Skin epidermis (tissue), 12 donors: ENCODE measurements around the gene E2F3.
A peak's percentile ranks its signal among the peaks of the same experiment; 100 is the strongest.

Experiments
- H3K27ac ChIP-seq, 21 experiments: fragments of 200-600 bp; sonication (generic) in 11 of 21; one replicate each; pipeline ENCODE4 v1.5.0; 2020; ENCODE audit warnings: mild to moderate bottlenecking in 3 of 21, inconsistent platforms in 2 of 21, moderate library complexity in 2 of 21
- H3K4me3 ChIP-seq, 7 experiments: fragments of 200-600 bp; sonication (generic) in 2 of 7; one replicate each; pipeline ENCODE4 v1.5.0; 2020; ENCODE audit warnings: inconsistent platforms in 2 of 7, mild to moderate bottlenecking in 2 of 7, moderate library complexity in 1 of 7

E2F3 gene

DNA sequence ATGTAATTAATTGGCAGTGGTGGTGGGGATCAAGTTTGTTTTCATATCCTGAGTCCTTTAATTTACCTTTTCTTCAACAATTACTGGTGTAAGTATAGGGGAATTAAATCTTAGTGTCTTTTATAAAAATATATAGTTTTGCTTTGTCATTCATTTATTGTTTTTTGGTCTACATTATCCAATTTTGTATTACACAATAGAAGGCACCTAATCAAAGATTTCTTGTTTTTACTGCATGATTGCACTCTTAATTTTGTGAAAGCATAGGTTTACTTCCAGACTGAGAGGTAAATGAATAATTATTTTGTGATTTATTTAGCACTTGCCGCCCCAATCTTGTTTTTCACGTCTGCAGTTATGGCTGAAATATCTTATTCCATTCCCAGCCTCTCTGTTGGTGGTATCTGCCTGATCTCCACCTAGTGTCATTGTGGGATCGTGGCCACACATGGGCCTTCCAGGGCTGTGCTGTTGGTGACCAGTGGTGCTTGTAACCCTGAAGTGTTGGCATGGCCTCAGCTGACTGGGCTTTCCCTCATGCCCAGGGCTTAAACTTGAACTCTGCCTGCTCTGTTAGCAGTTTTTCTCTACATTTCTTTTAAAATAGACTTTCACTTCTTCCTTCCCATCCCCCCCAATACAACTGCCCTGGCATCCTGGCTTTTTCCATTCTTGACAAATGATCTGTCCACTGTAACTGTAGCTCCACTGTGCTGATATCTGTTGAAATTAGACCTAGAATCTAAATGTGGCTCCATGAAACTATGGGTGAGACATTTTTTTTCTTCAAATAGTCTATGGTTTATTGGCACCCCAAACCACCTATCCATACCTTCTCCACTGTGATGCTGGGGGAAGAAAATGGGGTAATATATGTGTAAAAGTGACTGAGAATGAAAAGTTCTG lies 24.8 kb downstream of the E2F3 start:
- Histone ChIP-seq H3K27ac (no peak overlapping the region), H3K4me3 (no peak overlapping the region)

DNA sequence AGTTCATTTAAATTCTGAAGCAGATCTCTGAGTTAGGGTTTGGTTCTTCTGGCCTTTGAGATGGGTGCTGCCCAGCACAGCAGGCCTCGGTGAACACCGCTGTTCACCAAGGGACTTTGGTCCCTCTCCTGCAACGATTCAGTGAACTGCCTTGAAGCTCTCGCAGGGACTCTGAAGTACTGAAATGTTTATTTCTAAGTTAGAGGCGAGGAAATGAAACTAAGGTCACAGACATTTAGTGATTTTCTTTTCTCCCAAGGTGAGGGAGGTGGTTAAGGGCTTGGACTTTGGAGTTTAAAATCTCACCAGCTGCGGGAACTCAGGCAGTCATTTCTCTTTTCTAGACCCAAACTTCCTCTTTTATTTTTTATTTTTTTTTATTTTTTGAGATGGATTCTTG lies 26.2 kb downstream of the E2F3 start:
- no peak overlapping the region for H3K27ac ChIP-seq
- H3K4me3 ChIP-seq, result no peak overlapping the region

DNA sequence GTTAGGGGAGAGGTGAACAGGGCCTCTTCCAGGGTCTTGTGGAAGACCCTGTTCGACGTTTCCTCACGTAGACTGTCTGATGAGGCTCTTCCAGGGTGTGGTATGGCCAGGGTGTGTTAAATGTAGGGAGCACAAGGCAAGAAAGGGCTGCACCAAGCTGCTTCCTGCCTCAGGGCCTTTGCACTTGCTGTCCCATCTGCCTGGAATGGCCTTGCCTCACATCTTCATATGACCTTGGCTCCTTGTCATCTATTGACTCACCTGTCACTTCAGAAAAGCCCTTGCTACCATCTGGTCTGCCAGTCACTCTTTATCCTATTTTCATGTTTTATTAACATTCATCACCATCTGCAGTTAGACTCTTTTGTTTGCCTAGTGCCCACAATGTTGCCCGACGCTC lies 31.0 kb downstream of the E2F3 start:
- Histone ChIP-seq H3K27ac (no peak overlapping the region), H3K4me3 (no peak overlapping the region)

DNA sequence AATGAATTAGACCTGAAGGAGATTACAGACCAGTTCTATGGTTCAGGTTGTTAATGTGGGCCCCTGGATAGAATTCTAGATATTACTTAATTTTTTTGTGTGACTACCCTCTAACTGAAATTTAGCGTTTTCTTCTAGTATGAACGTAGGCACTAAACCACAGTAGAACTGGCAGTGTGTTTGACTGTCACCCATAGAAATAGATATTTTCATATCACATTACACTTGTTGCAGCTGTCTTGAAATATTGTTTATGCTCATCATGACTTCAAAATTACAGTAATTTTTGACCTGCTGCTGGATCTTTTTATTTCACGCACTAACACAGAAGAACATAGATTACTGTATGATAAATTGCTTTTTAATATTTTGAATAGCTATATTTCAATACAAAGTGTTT lies 31.6 kb downstream of the E2F3 start:
- Histone ChIP-seq H3K4me3 (no peak overlapping the region), H3K27ac (no peak overlapping the region)

DNA sequence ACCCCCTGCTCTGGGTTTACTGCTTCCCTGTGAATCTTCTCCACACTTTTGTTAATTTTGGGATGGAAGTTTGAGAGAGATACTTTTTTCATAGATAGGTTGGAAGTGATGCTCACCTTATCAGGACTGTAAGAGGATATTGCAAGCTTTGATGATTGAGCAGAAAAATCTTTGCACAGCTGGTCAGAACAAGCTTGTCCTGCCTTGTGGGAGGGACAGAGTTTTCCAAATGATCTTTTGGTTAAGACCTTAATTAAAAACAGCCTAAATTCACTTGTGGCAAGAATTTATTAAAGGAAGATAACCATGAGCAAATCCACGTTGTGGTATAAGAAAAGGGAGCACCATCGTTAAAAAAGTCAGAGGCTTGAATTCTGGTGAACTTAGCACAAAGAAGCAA lies 32.2 kb downstream of the E2F3 start:
- H3K4me3 ChIP-seq, result no peak overlapping the region
- no peak overlapping the region for H3K27ac ChIP-seq

DNA sequence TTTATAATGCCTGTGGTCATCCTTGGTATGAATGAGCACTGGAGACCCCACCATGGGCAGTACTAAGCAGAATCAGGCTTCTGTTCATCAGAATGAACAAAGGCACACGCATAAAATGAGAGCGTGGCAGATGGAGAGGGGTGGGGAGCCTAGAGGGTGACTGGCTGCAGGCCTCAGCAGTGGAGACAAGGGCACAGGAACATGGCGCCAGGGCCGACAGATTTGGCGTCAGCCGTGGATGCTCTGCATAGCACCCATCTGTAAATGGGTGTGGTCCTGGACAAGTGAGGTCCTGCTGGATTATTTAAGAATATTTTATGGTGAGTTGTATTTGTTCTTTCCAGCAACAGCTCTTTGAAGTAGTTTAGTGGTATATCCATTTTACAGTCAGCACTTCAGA lies 33.1 kb downstream of the E2F3 start:
- H3K4me3 ChIP-seq, result no peak overlapping the region
- no peak overlapping the region for H3K27ac ChIP-seq

DNA sequence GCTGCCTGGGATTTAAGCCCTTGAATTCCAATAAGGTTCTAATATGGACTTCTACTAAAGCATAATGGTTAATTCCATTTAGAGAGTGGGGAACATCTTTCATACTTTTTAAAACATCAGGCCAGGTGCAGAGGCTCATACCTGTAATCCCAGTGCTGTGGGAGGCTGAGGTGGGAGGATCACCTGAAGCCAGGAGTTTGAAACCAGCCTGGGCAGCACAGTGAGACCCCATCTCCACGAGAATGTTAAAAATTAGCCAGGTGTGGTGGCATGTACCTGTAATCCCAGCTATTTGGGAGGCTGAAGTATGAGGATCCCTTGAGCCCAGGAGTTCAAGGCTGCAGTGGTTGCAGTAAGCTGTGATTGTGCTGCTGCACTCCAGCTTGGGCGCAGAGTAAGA lies 35.0 kb downstream of the E2F3 start:
- Histone ChIP-seq H3K4me3 (no peak overlapping the region), H3K27ac (no peak overlapping the region)

DNA sequence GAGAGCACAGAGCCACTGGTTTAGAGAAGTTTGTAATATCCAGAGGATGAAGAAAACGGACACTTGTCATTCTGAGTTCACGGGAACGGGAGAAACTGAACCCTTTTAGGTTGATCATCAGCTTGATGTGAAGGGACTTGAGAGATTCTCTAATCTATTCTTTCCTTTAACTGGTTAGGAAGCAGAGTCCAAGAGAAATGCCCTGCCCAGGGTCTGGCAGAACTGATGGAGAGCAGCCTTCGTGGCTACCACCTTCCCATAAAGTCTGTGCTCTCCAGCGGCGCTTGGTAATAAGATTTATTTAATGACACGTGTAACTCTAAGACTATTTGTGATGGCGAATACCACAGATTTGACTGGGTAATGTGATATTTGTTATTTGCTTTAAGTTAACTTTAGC lies 36.0 kb downstream of the E2F3 start:
- Histone ChIP-seq H3K27ac (no peak overlapping the region), H3K4me3 (no peak overlapping the region)

DNA sequence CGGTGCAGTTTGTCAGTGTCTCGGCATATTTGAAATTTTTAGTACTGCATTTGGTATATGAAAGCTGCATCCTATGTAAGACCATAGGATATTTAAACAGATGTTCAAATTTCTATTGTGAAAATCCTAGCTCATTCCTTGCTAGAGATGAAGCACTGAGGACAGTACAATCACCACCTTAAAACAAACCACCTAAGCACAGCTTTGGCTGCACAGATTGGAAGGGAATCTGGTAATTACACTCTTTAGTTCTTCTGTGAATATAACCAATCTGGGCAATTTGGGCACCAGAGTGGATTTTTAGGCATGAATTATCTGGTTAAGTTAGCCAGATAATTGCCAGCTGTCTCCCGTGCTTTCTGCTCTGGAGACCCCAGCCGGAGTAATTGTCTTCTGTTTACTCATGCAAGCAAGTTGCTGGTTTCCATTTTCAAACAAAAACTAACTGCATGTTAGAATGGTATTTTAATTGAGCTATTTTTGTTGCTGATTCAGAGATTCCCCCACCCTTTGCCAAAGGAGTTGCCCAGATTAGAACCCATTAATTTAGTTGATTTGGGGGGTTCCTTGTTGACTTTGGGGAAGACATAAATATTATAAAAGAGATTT lies 36.9 kb downstream of the E2F3 start:
- no peak overlapping the region for H3K4me3 ChIP-seq
- no peak overlapping the region for H3K27ac ChIP-seq

DNA sequence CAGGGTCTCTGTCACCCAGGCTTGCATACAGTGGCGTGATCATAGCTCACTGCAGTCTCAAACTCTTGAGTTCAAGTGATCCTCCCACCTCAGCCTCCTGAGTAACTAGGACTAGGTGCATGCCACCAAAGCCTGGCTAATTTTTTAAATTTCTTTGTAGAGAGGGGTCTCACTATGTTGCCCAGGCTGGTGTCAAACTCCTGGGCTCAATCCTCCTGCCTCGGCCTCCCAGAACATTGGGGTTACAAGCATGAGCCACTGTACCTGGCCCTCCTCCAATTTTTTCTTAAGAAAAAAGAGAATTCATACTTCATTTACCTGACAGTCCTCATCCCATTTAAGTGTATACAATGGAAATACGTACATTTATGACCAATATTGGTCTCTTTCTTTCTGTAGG lies 37.9 kb downstream of the E2F3 start:
- Histone ChIP-seq H3K4me3 (no peak overlapping the region), H3K27ac (peak overlapping the region in 1 of 21 experiments; percentile 57)

DNA sequence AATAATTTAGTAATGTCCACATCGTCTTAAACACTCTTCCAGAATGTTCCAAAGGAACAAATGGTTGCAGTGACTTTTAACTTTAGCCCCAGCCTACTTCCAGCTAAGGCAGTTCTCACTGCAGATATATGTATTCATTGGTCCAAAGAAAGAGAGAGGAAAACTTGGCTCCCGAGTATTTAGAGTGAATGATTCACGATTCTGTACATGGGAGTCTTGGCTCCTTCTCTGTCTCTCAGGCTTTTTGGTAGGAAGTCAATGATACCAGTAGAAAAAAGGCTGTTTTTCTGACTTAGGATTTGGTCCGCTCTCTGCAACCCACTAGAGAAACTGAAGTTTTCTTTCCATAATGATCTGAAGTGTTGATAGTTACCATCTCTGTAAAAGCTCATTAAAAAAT lies 38.6 kb downstream of the E2F3 start:
- H3K27ac ChIP-seq, result peak overlapping the region in 2 of 21 experiments; percentile 31 to 58
- H3K4me3 ChIP-seq, result no peak overlapping the region

DNA sequence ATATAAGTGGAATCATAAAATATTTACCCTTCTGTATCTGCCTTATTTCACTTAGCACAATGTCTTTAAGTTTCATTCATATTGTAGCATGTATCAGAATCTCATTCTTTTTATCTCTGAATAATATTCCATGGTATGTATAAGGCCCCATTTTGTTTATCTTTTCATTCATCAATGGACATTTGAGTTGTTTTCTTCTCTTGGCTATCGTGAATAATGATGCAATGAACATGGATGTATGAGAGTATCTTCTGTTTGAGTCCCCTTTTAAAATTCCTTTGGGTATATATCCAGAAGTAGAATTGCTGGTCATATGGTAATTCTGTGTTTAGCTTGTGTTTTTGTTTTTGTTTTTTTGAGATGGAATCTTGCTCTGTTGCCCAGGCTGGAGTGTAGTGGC lies 39.6 kb downstream of the E2F3 start:
- Histone ChIP-seq H3K4me3 (no peak overlapping the region), H3K27ac (no peak overlapping the region)

DNA sequence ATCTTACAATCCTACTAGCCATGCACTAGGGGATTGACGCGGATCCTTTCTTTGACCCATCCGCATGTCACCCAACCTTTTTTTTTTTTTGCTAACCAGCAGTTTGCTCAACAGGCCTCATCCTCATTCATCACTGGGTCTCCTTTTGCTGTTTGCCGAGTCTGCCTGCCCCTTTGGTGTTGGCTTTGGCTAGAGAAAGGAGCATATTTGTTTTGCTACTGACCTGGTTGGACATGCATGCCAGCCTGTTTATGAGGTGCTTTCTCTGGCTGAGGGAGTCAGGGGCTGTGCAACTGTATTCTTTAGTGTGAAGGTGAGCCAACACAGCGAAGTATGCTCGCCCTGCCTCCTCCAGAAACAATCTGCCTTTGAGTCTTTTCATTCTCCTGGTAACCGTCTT lies 40.2 kb downstream of the E2F3 start:
- H3K4me3 ChIP-seq, result no peak overlapping the region
- no peak overlapping the region for H3K27ac ChIP-seq

DNA sequence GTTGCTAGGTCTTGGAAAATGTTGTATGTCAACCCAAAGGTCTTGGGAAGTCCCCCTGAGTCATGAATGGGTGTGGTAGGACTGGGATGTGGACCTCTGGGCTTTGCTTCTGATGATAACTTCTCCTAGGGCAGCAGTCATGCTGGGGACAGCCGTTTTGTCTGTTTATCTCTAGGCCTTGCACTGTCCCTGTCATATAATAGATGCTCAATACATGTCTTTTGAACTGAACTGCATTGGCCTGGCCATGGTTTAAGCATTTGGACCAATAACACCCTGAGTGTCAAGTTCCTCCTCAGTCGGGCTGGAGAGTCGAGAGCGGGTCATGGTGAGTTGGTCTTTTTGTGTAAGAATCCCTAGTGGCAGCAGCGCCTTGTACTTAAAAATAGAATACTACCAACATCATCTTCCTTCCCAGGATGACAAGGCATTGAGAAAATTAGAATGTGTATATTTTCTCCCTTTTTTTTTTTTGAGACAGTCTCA lies 43.1 kb downstream of the E2F3 start:
- peak overlapping the region in 1 of 21 experiments; percentile 5 for H3K27ac ChIP-seq
- no peak overlapping the region for H3K4me3 ChIP-seq

DNA sequence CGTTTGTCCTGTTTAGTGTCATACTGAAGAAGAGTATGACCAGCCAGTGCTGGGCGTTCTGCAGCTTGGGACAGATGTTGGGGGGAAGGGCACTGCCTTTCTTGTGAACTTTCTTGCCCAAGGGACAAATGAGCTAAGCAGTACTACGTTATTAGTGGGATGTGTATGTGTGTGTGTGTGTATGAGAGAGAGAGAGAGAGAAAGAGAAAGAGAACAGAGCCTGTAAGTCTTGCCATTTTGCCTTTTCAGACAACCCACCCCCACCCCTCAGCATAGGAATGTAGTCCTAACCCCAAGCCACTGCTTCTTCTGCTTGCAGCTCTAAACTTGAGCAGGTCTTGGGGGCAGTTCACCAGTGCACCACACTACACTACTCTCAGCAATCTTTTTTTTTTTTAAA lies 45.5 kb downstream of the E2F3 start:
- Histone ChIP-seq H3K27ac (no peak overlapping the region), H3K4me3 (no peak overlapping the region)

DNA sequence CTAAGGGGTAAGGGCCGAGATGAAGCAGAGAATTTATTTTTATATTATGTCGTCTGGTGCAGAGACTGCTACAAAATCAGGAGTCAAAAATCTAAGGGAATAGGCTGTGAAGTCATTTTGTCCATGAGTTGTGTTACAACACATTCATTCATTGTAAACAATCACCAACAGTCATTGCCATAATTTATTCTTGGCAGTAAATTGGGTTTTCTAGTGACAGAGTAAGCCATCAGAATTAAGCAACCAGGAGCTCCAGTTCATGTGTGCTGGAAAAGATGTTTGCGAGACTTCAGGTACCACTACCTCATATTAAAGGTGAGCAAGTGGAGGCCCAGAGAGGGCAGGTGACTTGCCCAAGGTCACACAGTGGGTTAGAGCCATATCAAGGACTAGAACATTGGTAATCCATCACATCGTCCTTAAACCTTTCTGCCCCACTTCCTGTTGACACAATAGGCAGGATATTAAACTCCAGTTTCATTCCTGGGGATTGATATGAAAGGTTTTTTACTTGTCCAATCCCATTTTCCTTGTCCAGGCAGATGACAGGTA lies 46.0 kb downstream of the E2F3 start:
- H3K27ac ChIP-seq, result no peak overlapping the region
- no peak overlapping the region for H3K4me3 ChIP-seq

DNA sequence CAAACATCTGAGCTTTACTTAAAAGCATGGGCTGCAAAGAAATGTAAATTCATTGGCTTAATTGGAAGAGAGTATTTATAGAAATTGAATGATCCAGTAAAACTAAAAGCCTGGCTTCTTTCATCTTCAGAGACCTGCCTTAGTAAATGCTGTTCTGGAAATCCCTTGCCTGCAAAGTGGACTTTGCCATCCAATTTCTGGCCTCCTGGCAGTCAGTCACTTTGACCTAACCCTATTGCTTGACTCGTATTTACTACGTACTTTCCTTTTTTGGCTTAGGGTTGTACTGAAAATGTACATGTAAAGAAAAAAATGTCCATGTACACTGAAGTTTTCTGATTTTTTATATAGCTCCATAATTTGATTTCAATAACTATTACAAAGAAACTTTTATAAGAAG lies 47.1 kb downstream of the E2F3 start:
- no peak overlapping the region for H3K27ac ChIP-seq
- H3K4me3 ChIP-seq, result no peak overlapping the region

DNA sequence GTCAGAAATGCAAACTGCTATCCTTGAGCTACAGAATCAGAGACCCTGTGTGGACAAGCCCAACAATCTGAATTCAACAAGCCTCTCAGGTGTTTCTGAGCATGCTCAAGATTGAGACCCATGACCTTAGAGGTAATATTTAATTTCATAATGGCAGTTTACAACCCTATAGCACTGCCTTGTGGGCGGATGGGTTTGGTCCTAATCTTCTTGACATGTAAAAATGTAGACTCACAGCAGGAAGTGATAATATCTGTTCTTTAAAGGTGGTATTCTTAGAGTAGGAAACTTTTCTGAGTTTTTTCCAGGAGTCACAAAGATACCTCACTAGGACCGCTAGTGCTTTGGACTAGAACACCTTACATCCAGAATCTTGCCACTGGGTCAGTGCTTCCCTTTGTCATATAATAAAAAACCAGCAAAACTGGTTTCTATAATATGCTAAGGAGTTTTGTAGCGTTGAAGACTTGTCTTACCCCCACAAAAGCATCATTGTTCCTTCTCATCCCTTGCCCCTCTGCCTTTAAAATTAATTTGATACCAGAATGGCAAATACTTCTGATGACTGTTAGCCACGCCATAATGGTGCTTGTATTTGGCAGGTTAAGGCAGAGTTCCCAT lies 52.6 kb downstream of the E2F3 start:
- Histone ChIP-seq H3K4me3 (no peak overlapping the region), H3K27ac (peak overlapping the region in 1 of 21 experiments; percentile 2)

DNA sequence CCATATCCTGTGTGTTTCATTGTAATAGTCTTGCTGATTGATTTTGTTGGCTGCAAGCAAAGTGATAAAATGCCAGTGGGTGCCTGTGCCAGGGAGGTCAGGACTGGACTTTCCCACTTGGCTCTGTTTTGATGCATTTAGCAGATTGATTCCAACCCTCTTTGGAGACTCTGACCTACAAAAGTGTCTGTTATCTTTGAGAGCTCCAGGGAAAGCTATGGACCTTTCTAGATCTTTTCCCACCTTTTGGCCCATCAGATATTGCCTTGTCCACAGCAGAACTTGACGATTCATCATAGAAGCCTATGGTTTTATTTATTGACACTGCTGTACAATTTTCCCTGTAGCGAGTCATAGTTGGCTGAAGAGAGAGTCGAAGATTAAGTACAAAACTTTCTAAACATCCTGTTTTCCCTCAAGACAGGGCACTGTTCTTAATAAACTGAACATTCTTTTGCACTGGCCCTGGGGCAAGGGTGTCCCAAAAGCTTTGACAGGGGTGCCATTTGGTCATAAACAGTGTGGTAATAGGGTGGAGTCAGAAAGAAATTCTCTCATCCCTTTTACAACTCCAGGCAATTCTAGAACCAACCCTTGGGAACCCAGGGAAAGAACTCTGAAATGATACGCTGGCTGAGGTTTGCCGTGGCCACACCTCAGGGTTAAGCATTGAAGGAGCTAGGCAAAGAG lies 53.7 kb downstream of the E2F3 start:
- no peak overlapping the region for H3K4me3 ChIP-seq
- peak overlapping the region in 2 of 21 experiments; percentile 9 to 30 for H3K27ac ChIP-seq
